Stimulated activated CD4-positive, alpha-beta T cell treated with anti-CD3 and anti-CD28 coated beads, Interleukin-1b, Interleukin-23, amount 100 ng/mL, for 4 hours (primary cell): ENCODE data around the gene ENKUR.

Experiments used
- DNase-seq, 2 donors: peaks; one replicate each; pipeline ENCODE4 v3.0.0-alpha.2; 2020; ENCODE audit warnings: low read depth in 2 of 2

ENKUR gene, protein sequence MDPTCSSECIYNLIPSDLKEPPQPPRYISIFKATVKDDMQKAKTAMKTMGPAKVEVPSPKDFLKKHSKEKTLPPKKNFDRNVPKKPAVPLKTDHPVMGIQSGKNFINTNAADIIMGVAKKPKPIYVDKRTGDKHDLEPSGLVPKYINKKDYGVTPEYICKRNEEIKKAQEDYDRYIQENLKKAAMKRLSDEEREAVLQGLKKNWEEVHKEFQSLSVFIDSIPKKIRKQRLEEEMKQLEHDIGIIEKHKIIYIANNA

DNA sequence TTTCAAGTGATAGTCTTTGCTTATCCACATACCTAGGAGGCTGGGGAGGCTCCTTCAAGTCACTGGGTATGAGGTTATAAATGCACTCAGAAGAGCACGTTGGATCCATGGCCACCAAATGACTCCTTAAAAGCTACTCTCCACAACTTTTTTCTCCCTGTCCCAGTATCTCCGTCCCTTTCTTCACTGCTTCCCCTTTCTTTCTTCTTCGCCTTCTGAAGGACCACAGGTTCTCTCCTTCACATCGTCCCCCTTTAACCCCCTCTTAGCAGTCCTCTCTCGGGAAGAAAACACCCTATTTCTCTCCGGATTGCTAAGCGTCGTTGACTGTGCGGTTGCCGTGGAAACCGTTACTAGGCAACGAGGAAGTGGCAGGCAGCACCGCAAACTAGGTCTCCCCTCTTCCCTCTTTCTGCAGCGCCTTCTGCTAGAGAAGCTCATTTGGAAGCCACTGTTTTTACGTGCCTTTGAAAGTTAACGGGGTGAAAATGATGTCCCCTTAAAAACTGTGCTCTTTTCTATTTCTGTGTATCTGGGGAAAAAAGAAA, at the start of gene ENKUR:
Gene ENKUR, minus strand, starts transcription at position 331 of the 548 bp plus-strand sequence. Its CDS starts 222 bp downstream, at position 109.
- DNase-seq = peak; percentile 90 to 93

DNA sequence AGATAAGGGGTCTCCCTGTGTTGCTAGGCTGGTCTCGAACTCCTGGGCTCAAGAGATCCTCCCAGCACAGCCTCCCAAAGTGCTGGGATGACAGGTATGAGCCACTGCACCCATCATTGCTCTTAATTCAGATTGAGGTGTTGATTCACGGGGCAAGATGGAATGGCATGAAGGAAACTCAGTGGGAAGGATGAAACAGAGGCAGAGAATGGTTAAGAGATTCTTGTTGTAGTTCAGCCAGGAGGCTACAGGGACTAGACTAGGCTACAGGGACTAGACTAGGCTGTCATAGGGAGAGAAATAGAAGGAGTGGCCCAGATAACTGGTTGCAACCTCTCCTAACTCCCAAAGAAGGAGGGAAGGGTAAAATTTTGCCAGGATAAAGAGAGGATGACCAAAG, 48.4 kb upstream of the ENKUR start:
- DNase-seq = no peak

DNA sequence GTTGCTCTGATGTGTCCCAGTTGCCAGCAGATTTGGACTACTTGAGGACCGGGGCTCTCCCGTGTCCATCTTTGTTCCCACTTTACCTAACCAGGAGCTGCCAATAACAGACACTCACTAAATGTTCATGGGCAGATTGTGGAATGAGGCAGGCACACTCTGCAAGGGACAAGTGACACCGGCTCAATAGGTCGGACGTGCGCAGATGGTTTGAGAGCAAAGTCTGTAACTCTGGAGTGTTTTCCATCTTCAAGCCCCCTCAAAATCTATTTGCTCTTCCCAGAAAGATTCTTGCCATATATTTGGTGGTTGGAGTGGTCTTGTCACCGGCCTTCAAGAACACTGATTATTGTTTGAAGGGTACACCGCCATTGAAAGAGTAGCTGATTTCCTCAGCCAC, 47.7 kb upstream of the ENKUR start:
- no peak for DNase-seq

DNA sequence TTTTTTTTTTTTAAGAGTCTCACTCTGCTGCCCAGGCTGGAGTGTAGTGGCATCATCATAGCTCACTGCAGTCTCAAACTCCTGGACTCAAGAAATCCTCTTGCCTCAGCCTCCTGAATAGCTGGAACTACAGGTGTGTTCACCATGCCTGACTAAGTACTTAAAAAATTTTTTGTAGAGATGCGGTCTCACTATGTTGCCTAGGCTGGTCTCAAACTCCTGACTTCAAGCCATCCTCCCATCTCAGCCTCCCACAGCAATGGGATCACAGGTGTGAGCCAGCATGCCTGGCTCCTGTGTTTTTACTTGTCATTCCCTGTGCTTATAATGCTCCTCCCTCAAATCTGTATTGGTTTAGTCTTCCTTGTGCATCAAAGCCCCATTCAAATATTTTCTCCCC, 47.2 kb upstream of the ENKUR start:
- no peak for DNase-seq

DNA sequence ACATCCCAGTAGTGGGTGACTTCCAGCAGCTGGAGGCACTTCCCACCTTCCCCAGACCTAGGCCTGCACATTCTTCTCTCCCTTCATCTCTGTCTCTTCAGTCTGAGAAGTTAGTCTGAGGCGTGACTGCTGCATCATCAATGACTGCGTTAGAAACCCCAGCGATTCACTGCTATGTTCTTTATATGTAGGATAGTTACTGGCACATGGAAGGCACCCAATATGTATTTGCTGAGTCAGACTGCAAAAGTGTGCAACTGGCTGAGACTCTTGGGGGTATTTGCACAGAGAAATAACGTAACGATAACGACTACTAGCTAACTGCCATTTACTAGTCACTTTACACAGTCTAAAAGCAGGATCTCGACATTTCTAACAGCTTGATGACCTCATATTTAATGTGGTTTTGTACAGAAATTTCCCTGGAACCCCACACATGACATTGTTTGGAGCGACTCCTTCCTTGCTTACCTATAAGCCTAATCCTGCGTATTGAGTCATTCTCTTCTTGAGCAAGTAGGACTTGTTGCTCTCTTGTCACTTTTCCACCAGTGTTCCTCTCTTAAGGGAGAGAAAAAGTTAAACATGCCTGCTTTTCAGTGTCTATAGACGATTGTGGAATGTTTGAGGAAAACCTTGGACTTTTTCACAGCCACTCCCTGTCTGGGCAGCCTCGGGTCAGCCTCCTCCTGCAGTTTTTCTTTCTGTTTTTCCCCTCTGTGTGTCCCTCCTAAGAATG, 45.9 kb upstream of the ENKUR start:
- no peak for DNase-seq

DNA sequence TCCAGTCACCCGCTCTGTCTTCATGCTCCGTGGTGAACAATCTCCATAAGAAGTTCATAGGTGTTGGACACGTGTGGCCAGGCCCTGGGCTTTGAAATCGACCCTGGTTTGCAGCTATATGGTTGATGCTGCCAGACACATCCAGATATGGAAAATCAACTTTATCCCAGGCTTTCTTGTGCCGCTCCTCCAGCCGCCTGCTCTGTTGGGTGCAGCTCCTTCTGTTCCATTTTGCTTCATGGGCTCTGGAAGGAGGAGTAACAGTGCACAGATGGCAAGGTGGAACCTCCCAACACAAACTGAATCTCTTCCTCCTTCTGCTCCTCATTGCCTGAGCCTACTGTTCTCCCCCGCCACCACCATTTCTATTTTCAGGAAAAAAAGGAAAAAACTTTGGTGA, 45.2 kb upstream of the ENKUR start:
- no peak for DNase-seq

DNA sequence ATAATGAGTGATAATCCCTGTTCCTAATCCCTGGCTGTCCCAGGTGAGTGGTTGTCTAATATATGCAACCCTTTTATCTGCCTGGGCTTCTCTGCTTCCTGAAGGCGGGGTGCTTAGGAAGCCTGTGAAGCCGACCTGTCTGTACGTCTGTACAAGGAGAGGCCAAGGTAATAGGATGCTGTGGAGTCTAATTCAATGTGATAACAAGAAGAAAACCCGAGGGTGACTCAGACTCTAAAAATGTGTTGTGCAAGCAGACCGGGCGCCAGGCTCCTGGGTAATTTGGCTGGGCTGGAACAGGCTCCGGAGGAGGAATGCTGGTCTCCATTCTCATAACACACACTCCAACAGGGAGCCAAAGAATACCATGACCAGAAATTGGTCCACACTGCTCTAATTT, 44.0 kb upstream of the ENKUR start:
- DNase-seq = no peak

DNA sequence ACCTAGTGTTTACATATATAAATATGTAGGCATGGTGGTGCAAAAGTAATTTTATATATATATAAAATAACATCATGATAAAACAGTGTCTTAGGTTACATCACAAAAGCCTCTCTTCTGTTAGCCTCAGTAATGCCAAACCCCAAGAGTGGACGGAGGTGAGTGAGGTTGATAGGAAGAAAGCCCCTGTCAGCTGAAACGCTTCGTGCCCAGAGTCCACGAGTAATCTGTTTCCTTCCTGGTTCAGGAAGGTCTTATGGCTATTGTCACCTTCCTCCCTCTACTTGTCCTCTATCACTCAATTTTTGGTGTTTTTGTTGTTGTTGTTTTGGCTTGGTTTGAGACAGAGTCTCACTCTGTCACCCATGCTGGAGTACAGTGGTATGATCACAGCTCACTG, 41.9 kb upstream of the ENKUR start:
- no peak for DNase-seq

DNA sequence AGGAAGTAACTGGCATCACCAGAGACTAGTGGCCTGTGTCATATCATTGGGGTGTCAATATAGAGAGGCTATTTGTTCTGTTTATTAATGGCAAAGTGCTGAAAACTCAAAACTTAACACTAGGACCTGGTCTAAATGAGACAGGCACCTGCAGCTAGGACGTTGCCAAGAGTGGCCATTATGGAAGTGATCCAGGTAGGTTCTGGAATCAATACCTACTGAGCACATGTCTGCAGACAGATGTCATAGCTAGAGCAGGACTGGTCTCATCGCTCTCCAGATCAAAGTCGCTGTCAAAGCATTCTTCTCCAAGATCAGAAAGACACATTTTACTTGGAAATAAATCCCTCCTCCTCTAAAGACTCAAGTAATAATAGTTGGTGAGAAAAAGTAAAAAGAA, 40.8 kb upstream of the ENKUR start:
- DNase-seq = no peak

DNA sequence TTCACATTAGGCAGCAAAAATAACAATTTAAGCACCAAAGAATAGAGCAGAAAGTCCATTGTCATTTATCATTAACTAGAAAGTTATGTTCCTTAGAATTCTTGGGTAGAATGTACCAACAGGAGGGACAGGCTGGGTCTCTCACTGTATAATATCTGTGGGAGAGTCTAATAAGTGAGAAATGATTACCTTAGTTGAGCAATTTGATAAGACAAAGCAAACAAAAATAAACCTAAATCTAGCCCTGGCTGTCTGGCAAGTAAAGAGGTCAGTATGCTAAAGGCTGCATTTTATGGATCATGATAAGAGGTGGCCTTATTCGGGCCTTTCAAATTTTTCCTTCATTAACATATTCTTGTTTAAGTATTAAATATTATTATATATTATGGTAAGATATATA, 36.1 kb upstream of the ENKUR start:
- no peak for DNase-seq

DNA sequence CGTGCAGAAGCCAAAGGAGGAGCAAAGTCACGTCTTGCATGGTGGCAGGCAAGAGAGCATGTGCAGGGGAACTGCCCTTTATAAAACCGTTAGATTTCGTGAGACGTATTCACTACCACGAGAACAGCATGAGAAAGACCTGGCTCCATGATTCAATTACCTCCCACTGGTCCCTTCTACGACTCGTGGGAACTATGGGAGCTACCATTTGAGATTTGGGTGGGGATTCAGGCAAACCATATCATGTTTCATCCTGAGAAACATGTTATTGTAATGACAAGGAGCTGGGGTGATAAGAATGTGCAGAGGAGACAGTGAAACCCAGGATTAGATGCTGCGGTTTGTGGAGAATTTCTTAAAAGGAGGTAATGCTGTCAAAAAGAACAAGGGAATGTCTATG, 34.4 kb upstream of the ENKUR start:
- no peak for DNase-seq

DNA sequence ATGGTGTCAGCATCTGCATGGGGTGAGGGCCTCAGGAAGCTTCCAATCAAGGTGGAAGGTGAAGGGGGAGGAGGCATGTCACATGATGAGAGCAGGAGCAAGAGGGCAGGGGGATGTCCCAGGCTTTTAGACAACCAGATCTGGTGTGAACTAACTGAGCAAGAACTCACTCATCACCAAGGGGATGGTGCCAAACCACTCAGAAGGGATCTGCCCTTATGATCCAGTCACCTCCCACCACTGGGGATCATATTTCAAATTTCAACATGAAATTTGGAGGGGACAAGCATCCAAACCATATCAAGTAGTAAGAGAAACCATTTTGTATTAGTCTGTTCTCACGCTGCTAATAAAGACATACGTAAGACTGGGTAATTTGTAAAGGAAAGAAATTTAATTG, 34.0 kb upstream of the ENKUR start:
- no peak for DNase-seq

DNA sequence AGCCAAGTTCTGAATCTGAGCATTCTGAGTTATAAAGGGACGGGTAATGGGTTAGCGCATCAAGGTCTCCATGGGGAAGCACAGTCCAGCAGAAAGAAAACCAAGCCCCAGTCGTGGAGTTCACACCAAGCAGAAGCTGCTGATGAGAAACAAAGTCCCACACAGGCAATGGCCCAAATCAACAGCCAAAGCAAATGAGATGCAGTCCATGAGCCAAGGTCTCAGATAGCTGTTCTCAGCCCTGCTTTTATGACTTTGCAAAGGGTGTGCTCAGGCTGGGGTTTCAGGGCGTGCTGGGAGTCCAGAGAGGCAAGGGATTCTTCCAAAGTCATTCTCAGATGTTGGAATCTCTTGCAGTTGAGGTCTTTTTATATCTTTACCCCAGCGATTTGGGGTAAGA, 32.5 kb upstream of the ENKUR start:
- DNase-seq = no peak

DNA sequence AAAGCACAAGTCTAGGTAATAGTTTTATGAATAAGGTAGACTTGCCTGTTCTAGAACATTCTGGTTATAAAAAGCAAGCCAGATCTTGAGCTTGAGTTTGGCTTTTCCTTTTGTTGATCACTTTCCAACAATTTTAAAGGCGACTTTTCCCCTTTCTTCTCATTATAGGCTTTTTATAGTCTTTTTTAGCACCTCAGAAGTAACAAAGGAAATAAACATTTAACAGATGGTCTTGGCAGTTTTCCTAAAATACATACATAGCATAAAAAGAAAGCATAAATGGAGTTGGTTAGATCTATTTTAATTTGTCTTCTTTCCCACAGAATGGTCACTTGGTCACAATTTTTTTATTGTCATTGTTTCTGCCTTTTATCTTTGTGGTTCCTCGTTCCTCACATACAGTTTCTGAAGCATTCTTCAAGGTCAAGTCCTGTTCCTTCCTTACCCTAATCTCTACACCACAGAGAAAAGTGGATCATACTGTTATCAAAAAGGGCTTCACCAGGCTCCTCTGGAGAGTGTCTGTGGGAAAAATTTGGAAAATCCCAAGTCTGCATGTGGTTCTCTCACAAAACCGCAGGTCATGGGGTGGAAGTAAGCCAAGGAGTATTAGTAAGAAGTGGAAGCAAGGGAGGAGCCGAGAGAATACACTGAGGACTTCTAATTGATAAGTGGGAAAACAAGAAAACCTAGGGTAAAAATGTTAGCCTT, 31.8 kb upstream of the ENKUR start:
- DNase-seq = no peak

DNA sequence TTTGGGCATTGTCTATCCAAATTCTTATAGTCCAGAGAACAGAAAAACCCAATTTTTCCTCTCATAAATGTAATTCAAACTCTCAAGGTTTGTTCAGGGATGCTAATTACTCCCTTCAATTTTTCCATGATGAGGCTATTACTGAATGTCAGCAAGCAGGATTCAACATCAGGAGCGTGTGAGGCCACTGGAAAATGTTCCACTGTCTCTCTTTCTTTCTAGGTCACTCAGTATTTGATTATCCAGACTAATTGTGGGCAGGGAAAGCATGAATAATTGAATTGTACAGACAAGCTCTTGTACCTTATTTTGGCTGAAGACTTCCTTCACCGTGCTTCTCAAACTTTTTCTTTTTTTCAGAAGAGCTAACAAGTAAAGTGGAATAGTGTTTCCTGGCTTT, 31.1 kb upstream of the ENKUR start:
- no peak for DNase-seq

DNA sequence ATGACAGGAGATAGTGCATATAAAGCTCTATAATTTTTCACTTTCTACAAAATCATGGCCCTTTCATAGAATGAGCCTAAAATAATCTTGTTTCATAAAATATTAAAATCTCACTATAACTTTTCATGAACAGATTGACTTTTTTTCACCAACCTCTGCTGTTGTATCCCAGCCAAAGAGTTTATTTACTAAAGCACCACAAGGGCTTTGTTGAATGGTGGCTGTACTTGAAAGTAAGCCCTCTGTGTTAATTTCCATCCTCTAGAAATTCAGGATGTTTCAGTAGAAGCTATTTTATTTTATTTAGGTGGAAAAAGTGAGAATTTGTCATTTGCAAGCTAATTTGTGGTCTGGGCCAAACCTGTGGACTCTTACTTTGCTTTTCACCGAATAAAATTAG, 30.7 kb upstream of the ENKUR start:
- no peak for DNase-seq

DNA sequence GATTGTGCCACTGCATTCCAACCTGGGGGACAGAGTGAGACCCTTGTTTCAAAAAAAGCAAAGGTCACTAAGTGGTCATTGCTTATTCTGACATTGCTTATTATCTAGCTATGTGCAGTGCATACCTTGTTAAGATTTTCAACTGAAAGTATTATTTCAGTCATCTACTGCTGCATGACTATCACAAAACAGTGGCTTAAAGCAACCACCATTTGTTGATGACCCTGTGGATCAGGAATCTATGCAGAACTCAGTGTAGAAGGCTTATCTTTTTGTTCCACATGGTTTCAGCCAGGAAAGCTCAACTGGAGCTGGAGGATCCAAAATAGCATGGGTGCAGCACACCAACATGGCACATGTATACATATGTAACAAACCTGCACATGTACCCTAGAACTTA, 23.6 kb upstream of the ENKUR start:
- no peak for DNase-seq

DNA sequence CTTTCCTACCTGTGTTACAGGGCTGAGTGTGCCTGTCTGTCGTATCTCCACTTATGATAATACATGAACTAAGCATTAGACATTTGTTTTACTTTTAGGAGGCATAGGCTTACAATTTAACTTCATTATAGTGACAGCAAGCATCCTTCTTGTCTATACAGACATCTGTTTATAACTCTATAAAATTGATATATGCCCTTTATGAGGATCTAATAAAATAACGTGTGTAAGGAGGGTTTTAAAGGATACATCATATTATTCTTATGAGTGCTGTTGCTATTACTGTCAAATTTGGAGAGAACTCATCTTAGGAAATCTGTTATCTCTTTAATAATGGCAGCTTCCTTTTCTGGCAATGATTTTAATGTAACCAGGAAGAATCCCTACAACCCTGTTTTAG, 22.4 kb upstream of the ENKUR start:
- no peak for DNase-seq

DNA sequence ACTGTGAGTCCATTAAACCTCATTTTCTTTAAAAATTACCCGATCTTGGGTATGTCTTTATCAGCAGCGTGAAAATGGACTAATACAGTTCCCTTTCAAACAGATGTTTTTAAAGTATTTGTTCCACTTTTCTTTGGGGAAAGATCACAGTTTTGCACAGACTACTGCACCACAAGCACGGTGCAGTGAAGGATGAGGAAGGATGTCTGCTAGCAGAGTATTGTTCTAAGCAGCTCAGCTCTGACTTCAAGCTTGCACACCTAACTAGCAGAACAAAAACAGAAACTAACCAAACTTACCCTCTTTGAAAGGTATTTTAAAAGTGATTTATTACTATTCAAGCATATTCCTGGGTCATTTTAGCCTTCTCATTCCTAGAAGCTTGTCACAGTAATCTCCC, 20.4 kb upstream of the ENKUR start:
- DNase-seq = no peak

DNA sequence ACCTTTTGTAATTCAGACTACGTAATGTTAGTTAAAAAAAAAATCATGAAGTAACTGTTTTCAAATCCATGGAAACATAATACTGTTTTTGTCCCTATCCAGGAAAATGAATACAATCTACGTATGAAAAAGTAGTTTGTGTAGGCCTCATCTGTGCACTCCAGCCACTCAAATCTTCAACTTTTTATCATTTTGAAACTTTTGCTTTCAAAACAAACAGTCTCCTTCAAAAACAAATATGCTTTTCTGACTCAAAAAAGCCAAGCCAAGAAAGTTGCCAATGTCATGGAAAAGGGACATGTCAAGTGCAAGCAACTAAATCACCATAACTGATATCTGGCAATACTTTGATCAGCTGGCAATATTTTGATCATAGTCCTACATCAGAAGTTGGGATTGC, 13.6 kb upstream of the ENKUR start:
- DNase-seq = no peak

DNA sequence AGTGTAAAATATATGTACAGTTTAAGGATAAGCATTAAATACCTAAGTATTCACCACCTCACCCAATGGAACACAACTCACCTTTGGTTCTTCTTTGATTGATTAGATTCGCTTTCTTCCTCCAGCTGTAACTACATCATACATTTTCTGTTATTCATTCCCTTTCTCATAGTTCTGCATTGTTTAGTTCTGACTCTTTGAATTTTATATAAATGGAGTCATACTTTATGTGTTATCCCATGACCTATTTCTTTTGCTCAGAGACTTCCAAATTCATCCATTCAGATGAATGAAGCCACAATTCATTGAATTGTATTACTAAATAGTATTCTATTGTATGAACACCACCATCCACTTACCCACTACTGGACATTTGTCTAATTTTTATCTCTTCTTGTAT, 12.8 kb upstream of the ENKUR start:
- DNase-seq = no peak

DNA sequence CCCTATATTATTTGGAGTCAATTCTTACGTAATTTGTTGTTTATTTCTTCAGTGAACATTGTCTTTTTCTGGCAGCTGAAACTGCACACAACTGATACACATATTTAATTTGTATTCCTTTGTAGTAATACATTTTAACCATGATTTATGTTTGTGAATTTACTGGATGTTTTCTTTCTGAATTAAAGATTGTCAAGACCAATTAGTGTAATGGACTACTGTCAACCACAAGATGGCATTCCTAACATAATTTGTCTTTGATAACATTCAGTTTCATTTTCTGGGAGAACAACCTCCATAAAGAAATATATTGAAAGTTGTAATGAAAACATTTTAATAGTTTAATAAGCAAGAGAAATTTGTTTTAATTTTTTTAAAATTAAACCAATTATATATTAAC, 10.5 kb upstream of the ENKUR start:
- DNase-seq = no peak

DNA sequence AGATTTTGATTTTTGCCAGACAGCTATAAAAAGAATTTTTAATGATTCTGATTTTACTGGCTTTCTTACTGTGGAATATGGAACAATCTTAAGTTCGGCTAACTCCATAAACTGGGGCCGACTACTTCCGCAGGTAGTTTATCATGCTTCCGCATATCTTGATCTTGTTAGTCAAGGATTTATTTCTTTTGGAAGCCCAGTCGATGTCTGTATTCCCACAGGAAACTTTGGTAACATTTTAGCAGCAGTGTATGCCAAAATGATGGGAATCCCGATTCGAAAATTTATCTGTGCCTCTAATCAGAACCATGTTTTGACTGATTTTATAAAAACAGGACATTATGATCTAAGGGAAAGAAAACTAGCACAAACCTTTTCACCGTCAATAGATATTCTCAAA, 8.6 kb upstream of the ENKUR start:
- no peak for DNase-seq
